DOHH2 (cell line): ENCODE data around the gene OR8B4.
"Not testable (repeated sequence)": the region's sequence is repeated elsewhere in the genome, so short reads cannot be mapped to it uniquely, and the experiment has no call there.

ENCODE experiments used
- CTCF ChIP-seq: fragments of 200-600 bp; sonication (generic); IDR thresholded peaks from one replicate; pipeline ENCODE4 v1.5.1; 2014; ENCODE audit warnings: antibody characterized with exemption, mild to moderate bottlenecking, low read depth, low read length; ENCODE audit not compliant: poor library complexity, severe bottlenecking
- EZH2phosphoT487 ChIP-seq: fragments of 200-600 bp; sonication (generic); IDR thresholded peaks from 2 replicates; pipeline ENCODE4 v1.6.1; 2017; ENCODE audit warnings: borderline replicate concordance, mild to moderate bottlenecking, antibody characterized with exemption, low read length, moderate library complexity, mixed read lengths

GRCh38 chr11:124396847-124397246 is 27.8 kb downstream of the OR8B4 start:
- TF ChIP-seq EZH2phosphoT487, CTCF: not testable (repeated sequence)
